Measurements from ENCODE around the gene HS3ST6.

GRCh38 chr16:1912215-1912543 is 6.0 kb downstream of the HS3ST6 start:
- no peak for TF ChIP-seq CTCF (IDR thresholded peaks at IDR 0.05)
- TF ChIP-seq POLR2A (IDR thresholded peaks at IDR 0.05) = no peak

Measured in esophagus squamous epithelium (tissue), 4 donors.